Vagina (tissue), 2 donors: Measurements from ENCODE around the gene CAMKK2.

Source experiments
- POLR2AphosphoS5 ChIP-seq, 2 donors: sonication (generic); formaldehyde crosslinking; IDR thresholded peaks; one replicate each; pipeline ENCODE4 v1.9.0; 2017; ENCODE audit warnings: antibody characterized with exemption in 2 of 2, mild to moderate bottlenecking in 2 of 2, low read depth in 1 of 2; ENCODE audit not compliant: insufficient read depth in 1 of 2
- TF ChIP-seq, protein P1 (sequence below), 3 experiments: fragments of 450-650 bp in 2 of 3; fragments of 200-600 bp in 1 of 3; sonication (generic) in 1 of 3; IDR thresholded peaks; one replicate each; pipeline ENCODE4 v1.5.1; 2017 to 2019; ENCODE audit warnings: antibody characterized with exemption in 3 of 3, mild to moderate bottlenecking in 2 of 3, moderate library complexity in 2 of 3

DNA sequence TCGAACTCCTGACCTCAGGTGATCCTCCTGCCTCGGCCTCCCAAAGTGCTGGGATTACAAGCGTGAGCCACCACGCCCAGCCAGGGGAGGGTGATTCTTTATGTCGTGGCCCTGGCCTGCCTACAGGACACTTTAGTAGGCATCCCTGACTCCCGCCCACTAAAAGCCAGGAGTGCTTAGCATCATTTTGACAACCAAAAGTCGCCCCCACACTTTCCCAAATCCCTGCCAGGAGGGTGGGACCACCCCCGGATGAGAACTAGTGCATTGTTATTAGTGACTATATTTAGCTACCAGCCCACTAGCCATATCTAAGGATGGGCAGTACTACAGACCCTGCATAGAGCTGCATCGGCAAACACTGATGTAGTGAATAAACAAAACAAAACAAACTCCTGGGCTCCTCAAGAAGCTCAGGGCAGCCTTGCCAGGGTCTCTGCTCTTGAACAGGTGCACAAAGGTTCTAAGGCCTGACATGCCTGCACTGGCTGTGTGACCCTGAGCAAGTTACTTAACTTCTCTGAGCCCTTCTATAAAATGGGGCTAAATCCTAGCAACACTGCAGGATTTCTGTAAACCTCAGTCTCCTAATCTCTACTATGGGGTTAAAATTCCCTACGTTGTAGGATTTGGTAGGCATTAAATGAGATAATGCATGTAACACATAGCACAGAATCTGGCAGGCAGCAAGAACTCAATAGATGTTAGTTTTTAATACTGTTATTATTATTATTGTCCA is 2.2 kb downstream of the CAMKK2 start:
- TF ChIP-seq POLR2AphosphoS5 (IDR thresholded peaks at IDR 0.05; ENCODE audit: insufficient read depth in 1 of 2, low read depth in 1 of 2), result no peak
- TF ChIP-seq, protein P1, sequence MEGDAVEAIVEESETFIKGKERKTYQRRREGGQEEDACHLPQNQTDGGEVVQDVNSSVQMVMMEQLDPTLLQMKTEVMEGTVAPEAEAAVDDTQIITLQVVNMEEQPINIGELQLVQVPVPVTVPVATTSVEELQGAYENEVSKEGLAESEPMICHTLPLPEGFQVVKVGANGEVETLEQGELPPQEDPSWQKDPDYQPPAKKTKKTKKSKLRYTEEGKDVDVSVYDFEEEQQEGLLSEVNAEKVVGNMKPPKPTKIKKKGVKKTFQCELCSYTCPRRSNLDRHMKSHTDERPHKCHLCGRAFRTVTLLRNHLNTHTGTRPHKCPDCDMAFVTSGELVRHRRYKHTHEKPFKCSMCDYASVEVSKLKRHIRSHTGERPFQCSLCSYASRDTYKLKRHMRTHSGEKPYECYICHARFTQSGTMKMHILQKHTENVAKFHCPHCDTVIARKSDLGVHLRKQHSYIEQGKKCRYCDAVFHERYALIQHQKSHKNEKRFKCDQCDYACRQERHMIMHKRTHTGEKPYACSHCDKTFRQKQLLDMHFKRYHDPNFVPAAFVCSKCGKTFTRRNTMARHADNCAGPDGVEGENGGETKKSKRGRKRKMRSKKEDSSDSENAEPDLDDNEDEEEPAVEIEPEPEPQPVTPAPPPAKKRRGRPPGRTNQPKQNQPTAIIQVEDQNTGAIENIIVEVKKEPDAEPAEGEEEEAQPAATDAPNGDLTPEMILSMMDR (IDR thresholded peaks at IDR 0.05), result no peak
